ENCODE results near the gene PIK3C2G. TPM values are rescaled to one million over a fixed set of nuclear protein-coding genes. Genes with fewer than 3 reads are reported as not detected.

PIK3C2G gene, protein sequence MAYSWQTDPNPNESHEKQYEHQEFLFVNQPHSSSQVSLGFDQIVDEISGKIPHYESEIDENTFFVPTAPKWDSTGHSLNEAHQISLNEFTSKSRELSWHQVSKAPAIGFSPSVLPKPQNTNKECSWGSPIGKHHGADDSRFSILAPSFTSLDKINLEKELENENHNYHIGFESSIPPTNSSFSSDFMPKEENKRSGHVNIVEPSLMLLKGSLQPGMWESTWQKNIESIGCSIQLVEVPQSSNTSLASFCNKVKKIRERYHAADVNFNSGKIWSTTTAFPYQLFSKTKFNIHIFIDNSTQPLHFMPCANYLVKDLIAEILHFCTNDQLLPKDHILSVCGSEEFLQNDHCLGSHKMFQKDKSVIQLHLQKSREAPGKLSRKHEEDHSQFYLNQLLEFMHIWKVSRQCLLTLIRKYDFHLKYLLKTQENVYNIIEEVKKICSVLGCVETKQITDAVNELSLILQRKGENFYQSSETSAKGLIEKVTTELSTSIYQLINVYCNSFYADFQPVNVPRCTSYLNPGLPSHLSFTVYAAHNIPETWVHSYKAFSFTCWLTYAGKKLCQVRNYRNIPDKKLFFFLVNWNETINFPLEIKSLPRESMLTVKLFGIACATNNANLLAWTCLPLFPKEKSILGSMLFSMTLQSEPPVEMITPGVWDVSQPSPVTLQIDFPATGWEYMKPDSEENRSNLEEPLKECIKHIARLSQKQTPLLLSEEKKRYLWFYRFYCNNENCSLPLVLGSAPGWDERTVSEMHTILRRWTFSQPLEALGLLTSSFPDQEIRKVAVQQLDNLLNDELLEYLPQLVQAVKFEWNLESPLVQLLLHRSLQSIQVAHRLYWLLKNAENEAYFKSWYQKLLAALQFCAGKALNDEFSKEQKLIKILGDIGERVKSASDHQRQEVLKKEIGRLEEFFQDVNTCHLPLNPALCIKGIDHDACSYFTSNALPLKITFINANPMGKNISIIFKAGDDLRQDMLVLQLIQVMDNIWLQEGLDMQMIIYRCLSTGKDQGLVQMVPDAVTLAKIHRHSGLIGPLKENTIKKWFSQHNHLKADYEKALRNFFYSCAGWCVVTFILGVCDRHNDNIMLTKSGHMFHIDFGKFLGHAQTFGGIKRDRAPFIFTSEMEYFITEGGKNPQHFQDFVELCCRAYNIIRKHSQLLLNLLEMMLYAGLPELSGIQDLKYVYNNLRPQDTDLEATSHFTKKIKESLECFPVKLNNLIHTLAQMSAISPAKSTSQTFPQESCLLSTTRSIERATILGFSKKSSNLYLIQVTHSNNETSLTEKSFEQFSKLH (N-terminal part only)
- total RNA-seq, result 26.0 and 26.4 TPM in 2 replicates
- long read RNA-seq, partial matches to known transcripts, result 34 of 74 reads
- long read RNA-seq, other reads (novel, unspliced or antisense), result 40 of 74 reads

DNA sequence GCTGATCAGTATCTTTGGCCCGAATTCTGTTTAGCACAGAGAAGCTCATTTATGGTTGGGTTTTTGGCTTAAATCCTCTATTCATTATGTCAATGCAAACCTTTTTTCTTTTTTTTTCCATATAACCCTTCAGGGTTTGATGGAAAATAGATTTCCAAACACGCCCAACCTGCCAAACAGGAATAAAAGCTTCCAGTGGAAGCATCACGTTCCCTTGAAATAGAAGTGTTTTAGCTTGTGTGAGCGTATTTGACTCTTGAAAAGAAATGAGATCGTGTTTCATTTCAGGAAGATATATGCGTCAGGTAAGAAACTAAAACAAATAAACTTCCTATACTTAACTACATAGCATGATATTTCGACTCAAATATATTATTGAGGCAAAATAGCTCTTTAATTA is at the start of gene PIK3C2G:
Gene PIK3C2G (plus strand): TSS at position 246 of the 400 bp plus-strand sequence. CDS start 20,564 bp downstream, outside the sequence.
- Mint-ChIP-seq H3K4me3 (ENCODE audit: low read depth) (peak within 1 kb of the TSS; percentile 8), H3K27me3 (no peaks in the 10 kb centered on the region), H3K36me3 (ENCODE audit: insufficient read depth) (peaks cover 18% of the 10 kb centered on the region), H3K4me1 (ENCODE audit: low read depth) (peaks cover 24% of the 10 kb centered on the region), H3K9me3 (ENCODE audit: low read depth) (peaks cover 17% of the 10 kb centered on the region), H3K27ac (peak within 1 kb of the TSS; percentile 25)
- DNase-seq (ENCODE audit: low spot score, unreplicated experiment), result no peak
- TF ChIP-seq, protein P1, sequence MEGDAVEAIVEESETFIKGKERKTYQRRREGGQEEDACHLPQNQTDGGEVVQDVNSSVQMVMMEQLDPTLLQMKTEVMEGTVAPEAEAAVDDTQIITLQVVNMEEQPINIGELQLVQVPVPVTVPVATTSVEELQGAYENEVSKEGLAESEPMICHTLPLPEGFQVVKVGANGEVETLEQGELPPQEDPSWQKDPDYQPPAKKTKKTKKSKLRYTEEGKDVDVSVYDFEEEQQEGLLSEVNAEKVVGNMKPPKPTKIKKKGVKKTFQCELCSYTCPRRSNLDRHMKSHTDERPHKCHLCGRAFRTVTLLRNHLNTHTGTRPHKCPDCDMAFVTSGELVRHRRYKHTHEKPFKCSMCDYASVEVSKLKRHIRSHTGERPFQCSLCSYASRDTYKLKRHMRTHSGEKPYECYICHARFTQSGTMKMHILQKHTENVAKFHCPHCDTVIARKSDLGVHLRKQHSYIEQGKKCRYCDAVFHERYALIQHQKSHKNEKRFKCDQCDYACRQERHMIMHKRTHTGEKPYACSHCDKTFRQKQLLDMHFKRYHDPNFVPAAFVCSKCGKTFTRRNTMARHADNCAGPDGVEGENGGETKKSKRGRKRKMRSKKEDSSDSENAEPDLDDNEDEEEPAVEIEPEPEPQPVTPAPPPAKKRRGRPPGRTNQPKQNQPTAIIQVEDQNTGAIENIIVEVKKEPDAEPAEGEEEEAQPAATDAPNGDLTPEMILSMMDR (IDR thresholded peaks at IDR 0.05; ENCODE audit: unreplicated experiment), result no peak

DNA sequence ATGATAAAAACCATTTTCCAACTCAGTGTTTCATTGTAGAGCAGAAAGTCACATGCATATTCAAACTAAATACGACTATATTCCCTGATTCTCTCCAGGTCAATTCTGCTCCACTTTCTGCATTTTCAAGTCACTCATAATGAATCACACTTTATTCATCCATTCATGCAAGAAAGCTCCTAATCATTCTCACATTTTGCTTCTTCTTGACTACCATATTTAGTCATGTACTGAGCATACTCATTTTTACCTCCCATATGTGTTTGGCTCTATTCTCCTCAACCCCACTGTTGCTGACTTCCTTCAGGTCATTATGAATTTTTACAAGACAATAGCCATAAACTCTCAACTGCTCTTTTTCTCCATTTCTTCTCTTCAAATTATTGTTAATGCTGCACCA is 43.4 kb upstream of the PIK3C2G start:
- H3K27ac Mint-ChIP-seq, result no peak overlapping the region
- TF ChIP-seq, protein P1 (IDR thresholded peaks at IDR 0.05; ENCODE audit: unreplicated experiment), result no peak
- H3K27me3 Mint-ChIP-seq, result no peaks in the 10 kb centered on the region

DNA sequence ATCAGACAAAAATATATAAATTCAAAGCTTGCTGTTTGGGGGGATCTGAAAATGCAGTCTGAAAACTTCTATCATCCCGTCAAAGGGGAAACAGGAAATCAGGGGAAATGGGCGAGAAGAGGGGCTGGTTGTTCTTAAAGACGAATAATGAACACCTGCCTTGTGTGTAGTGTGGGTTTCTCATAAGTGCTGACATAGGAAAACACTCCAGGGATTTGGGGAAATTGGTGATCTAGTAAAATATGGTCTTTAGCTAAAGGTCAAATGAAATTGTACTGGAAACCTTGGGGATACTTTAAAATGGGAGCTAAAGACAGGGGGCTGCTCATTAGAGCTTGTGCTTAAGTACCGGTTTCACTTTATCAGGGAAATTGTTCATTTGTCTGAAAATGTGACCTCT is 39.6 kb upstream of the PIK3C2G start:
- DNase-seq (ENCODE audit: low spot score, unreplicated experiment), result no peak
- TF ChIP-seq, protein P1 (IDR thresholded peaks at IDR 0.05; ENCODE audit: unreplicated experiment), result no peak
- Mint-ChIP-seq H3K27ac (no peak overlapping the region), H3K36me3 (ENCODE audit: insufficient read depth) (no peaks in the 10 kb centered on the region), H3K4me1 (ENCODE audit: low read depth) (peaks cover 18% of the 10 kb centered on the region), H3K9me3 (ENCODE audit: low read depth) (no peaks in the 10 kb centered on the region), H3K4me3 (ENCODE audit: low read depth) (no peak overlapping the region), H3K27me3 (no peaks in the 10 kb centered on the region)

More for the DNA sequence above, 43.4 kb upstream of the PIK3C2G start:
- Mint-ChIP-seq H3K9me3 (ENCODE audit: low read depth) (peaks cover 7% of the 10 kb centered on the region), H3K4me1 (ENCODE audit: low read depth) (peaks cover 12% of the 10 kb centered on the region), H3K36me3 (ENCODE audit: insufficient read depth) (no peaks in the 10 kb centered on the region), H3K4me3 (ENCODE audit: low read depth) (no peak overlapping the region)
- DNase-seq (ENCODE audit: low spot score, unreplicated experiment), result no peak

DNA sequence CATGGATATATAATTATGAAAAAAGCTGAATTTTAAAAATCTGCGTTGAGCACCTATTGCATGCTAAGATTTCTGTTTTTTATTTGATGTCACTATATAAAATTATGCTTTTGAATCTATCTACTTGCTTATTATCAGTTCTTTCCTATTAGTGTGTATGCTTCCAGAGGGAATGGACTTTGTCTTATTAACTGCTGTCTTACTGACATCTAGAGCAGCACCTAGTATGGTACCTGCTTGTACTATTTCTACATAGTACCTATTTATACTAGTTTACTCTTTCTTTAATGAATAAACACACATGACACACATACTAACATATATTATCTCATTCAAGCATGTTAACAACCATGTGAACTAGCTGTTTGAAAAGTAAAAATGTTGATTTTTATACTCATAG is 38.6 kb upstream of the PIK3C2G start:
- Mint-ChIP-seq H3K27ac (no peak overlapping the region), H3K4me3 (ENCODE audit: low read depth) (no peak overlapping the region), H3K9me3 (ENCODE audit: low read depth) (peaks cover 3% of the 10 kb centered on the region), H3K4me1 (ENCODE audit: low read depth) (peaks cover 18% of the 10 kb centered on the region), H3K27me3 (no peaks in the 10 kb centered on the region), H3K36me3 (ENCODE audit: insufficient read depth) (no peaks in the 10 kb centered on the region)
- TF ChIP-seq, protein P1 (IDR thresholded peaks at IDR 0.05; ENCODE audit: unreplicated experiment), result no peak
- no peak for DNase-seq (ENCODE audit: low spot score, unreplicated experiment)
